ENCODE measurements around the gene GRIA1.

GRIA1 gene

GRCh38 chr5:153618307-153618706, 127.8 kb downstream of the GRIA1 start:
- no peak for DNase-seq

GRCh38 chr5:153618867-153619266, 128.4 kb downstream of the GRIA1 start:
- DNase-seq, result no peak

- DNase-seq, result no peak
These were observed 129.3 kb downstream of the GRIA1 start for GRCh38 chr5:153619771-153620170.

GRCh38 chr5:153623124-153623523, 132.7 kb downstream of the GRIA1 start:
- no peak for DNase-seq

GRCh38 chr5:153623751-153624450, 133.4 kb downstream of the GRIA1 start:
- DNase-seq, result no peak

GRCh38 chr5:153624451-153624765, 133.9 kb downstream of the GRIA1 start:
- no peak for DNase-seq

GRCh38 chr5:153625826-153626354, 135.4 kb downstream of the GRIA1 start:
- no peak for DNase-seq

GRCh38 chr5:153626836-153627235, 136.4 kb downstream of the GRIA1 start:
- DNase-seq, result no peak

GRCh38 chr5:153629027-153629895, 138.8 kb downstream of the GRIA1 start:
- no peak for DNase-seq

- DNase-seq, result no peak
These were observed 140.1 kb downstream of the GRIA1 start for GRCh38 chr5:153630546-153630945.

GRCh38 chr5:153632748-153633290, 142.3 kb downstream of the GRIA1 start:
- no peak for DNase-seq

- no peak for DNase-seq
These were observed 146.4 kb downstream of the GRIA1 start for GRCh38 chr5:153636670-153637451.

GRCh38 chr5:153640293-153640692, 149.8 kb downstream of the GRIA1 start:
- no peak for DNase-seq

- DNase-seq, result no peak
These were observed 150.8 kb downstream of the GRIA1 start for GRCh38 chr5:153641183-153641688.

- DNase-seq, result no peak
These were observed 164.2 kb downstream of the GRIA1 start for GRCh38 chr5:153654504-153655200.

GRCh38 chr5:153655201-153655510, 164.7 kb downstream of the GRIA1 start:
- DNase-seq, result no peak

- DNase-seq, result no peak
These were observed 167.7 kb downstream of the GRIA1 start for GRCh38 chr5:153658149-153658548.

GRCh38 chr5:153658606-153659005, 168.1 kb downstream of the GRIA1 start:
- no peak for DNase-seq

GRCh38 chr5:153659039-153659736, 168.7 kb downstream of the GRIA1 start:
- no peak for DNase-seq

GRCh38 chr5:153660919-153661318, 170.4 kb downstream of the GRIA1 start:
- no peak for DNase-seq

- DNase-seq, result no peak
These were observed 171.4 kb downstream of the GRIA1 start for GRCh38 chr5:153661897-153662296.

- no peak for DNase-seq
These were observed 179.6 kb downstream of the GRIA1 start for GRCh38 chr5:153670101-153670500.
